Measurements from ENCODE around the gene LGALS3.

GRCh38 chr14:55192054-55192621 lies 63.1 kb downstream of the LGALS3 start:
- TF ChIP-seq CTCF (IDR thresholded peaks at IDR 0.05) (no peak), POLR2A (IDR thresholded peaks at IDR 0.05) (no peak), POLR2AphosphoS5 (IDR thresholded peaks at IDR 0.05) (no peak)
